Stimulated activated CD4-positive, alpha-beta T cell treated with anti-CD3 and anti-CD28 coated beads, Interleukin-12 subunit alpha, Interleukin-12 subunit beta, amount 100 ng/mL, for 24 hours (primary cell): ENCODE results near the gene EGLN2.
A peak's percentile ranks its signal among the peaks of the same experiment; 100 is the strongest.
"Not testable (repeated sequence)": the region's sequence is repeated elsewhere in the genome, so short reads cannot be mapped to it uniquely, and the experiment has no call there.

Source experiments
- DNase-seq, 2 experiments: peaks; one replicate each; pipeline ENCODE4 v3.0.0-alpha.2; 2020; ENCODE audit warnings: low read depth in 2 of 2

EGLN2 gene

GRCh38 chr19:40842997-40843652 lies 44.1 kb downstream of the EGLN2 start:
- not testable (repeated sequence) for DNase-seq

- peak; percentile 24 to 65 for DNase-seq
These were observed 44.7 kb downstream of the EGLN2 start for GRCh38 chr19:40843653-40844052.

DNA sequence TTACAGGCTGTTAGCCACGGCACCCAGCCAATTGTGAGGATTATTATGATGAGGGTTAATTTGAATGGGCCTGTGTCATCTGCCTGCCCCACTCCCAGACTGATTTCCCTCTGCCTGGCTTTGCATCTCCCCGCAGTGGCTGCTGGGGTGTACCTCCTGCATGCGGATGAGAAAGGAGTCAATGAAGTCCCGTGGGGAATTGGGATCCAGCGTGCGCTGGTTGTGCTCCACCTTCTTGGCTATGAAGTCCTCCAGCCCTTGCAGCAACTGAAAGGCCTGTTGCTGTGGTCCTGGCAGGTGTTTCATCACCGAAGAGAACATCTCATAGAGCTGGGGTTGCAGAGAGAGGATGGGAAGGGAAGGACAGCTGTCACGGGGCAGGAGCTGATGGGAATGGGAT lies 47.7 kb downstream of the EGLN2 start:
- not testable (repeated sequence) for DNase-seq

DNA sequence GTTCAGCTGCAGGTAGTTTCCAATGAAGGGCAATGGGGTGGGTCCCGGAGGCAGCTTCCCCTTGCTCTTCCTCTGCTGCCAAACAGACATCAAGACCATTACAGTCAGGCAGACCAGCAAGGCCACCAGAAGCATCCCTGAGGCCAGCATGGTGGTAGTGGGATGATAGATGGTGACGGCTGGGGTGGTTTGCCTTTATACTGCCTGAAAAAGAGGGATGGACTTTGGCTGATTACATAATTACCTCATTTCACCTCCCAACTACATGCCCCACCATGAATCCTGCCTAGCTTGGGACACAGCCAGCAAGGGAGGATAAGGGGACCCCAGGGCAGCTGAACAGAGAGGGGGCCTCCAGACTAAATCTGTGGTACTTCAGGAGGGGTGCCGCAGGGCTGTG lies 51.3 kb downstream of the EGLN2 start, which contains the start of gene CYP2A6:
Gene CYP2A6 (minus strand): TSS at position 171 of the 400 bp plus-strand sequence. CDS start 21 bp downstream, at position 150.
- not testable (repeated sequence) for DNase-seq

DNA sequence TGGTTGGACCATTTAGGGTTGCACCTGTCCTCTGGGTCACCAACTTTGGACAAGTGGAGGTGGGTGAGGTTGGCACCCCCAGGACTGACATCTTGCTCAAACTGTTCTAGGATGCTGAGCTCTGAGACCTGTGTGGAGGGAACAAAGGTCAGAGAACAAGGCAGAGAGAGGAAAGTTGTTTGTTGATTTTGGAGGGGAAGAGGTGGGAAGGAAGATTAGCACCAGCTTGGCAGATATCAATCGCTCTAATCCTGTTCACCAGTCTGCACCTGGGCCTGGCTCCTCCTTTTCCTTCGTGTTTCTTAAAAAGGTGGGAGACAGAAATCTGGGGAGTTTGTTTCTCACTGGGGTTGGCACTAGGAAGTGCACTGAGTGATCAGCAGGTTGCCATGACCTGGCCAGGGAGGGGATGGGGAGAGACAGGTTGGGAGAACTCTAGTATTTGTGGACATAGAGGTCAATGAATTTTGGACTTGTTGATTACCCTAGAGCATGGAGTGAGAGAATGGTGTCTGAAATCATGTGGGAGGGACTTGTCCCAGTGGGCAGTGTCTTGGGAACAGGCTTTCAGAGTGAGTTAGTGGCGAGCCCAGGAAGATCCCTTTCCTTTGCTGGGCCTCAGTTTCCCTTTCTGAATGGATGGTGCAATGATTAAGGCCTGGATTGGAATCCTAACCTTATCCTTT lies 53.6 kb downstream of the EGLN2 start:
- not testable (repeated sequence) for DNase-seq
